Astrocyte (in vitro differentiated cells and primary cell): ENCODE data around the gene GSG1L. TPM values are rescaled to one million over a fixed set of nuclear protein-coding genes. Genes with fewer than 3 reads are reported as not detected.

Experiments used
- DNase-seq: peaks from one replicate; pipeline ENCODE4 v3.0.0-alpha.2; 2010; ENCODE audit warnings: low read depth
- FAIRE-seq: peaks from 2 replicates; lab custom pipeline; 2011; peaks lifted over from hg19 to GRCh38; lab: Jason Lieb, UNC
- H2AFZ ChIP-seq: 2 replicates; pipeline ENCODE4 v1.6.0; 2012; ENCODE audit warnings: low read depth, low read length, inconsistent platforms
- H3K27ac ChIP-seq: 2 replicates; pipeline ENCODE4 v1.5.1; 2011; ENCODE audit warnings: low read depth, low read length, inconsistent platforms
- H3K27me3 ChIP-seq: 2 replicates; pipeline ENCODE4 v1.6.0; 2011; ENCODE audit warnings: low read length, inconsistent platforms; ENCODE audit not compliant: insufficient read depth
- H3K36me3 ChIP-seq: 2 replicates; pipeline ENCODE4 v1.5.1; 2011; ENCODE audit warnings: low read length, inconsistent platforms; ENCODE audit not compliant: insufficient read depth
- H3K4me1 ChIP-seq: 2 replicates; pipeline ENCODE4 v1.5.1; 2011; ENCODE audit warnings: low read length, inconsistent platforms; ENCODE audit not compliant: insufficient read depth
- H3K4me2 ChIP-seq: 2 replicates; pipeline ENCODE4 v1.6.0; 2012; ENCODE audit warnings: low read length, inconsistent platforms
- H3K4me3 ChIP-seq: 2 replicates; pipeline ENCODE4 v1.5.1; 2011; ENCODE audit warnings: low read depth, mild to moderate bottlenecking, low read length, inconsistent platforms; ENCODE audit not compliant: insufficient read depth
- H3K79me2 ChIP-seq: 2 replicates; pipeline ENCODE4 v1.6.0; 2012; ENCODE audit warnings: mild to moderate bottlenecking, low read length, inconsistent platforms; ENCODE audit not compliant: insufficient read depth
- H3K9ac ChIP-seq: 2 replicates; pipeline ENCODE4 v1.6.0; 2012; ENCODE audit warnings: mild to moderate bottlenecking, low read length, inconsistent platforms
- H3K9me3 ChIP-seq: 2 replicates; pipeline ENCODE4 v1.5.1; 2012; ENCODE audit warnings: low read depth, mild to moderate bottlenecking, low read length, inconsistent platforms; ENCODE audit not compliant: insufficient read depth
- H4K20me1 ChIP-seq: 2 replicates; pipeline ENCODE4 v1.6.0; 2012; ENCODE audit warnings: low read length, inconsistent platforms; ENCODE audit not compliant: insufficient read depth
- H3K27ac Mint-ChIP-seq: one replicate; pipeline ENCODE4 v1.8.0; 2021; ENCODE audit warnings: mild to moderate bottlenecking, mixed read lengths; ENCODE audit not compliant: unreplicated experiment
- H3K27me3 Mint-ChIP-seq: one replicate; pipeline ENCODE4 v1.8.0; 2021; ENCODE audit warnings: low read depth, mixed read lengths; ENCODE audit not compliant: unreplicated experiment
- H3K36me3 Mint-ChIP-seq: one replicate; pipeline ENCODE4 v1.8.0; 2021; ENCODE audit warnings: low read depth, mixed read lengths; ENCODE audit not compliant: unreplicated experiment
- H3K4me1 Mint-ChIP-seq: one replicate; pipeline ENCODE4 v1.8.0; 2021; ENCODE audit warnings: low read depth, mixed read lengths; ENCODE audit not compliant: unreplicated experiment
- H3K4me3 Mint-ChIP-seq: one replicate; pipeline ENCODE4 v1.8.0; 2021; ENCODE audit warnings: mild to moderate bottlenecking, moderate library complexity, mixed read lengths; ENCODE audit not compliant: unreplicated experiment
- H3K9me3 Mint-ChIP-seq: one replicate; pipeline ENCODE4 v1.8.0; 2021; ENCODE audit warnings: mild to moderate bottlenecking, mixed read lengths; ENCODE audit not compliant: unreplicated experiment
- CTCF ChIP-seq: IDR thresholded peaks from 2 replicates; pipeline ENCODE4 v1.5.1; 2011; ENCODE audit warnings: low read depth, mild to moderate bottlenecking, inconsistent platforms, low read length, moderate library complexity; ENCODE audit not compliant: insufficient read depth
- EZH2 ChIP-seq: IDR thresholded peaks from 2 replicates; pipeline ENCODE4 v1.6.1; 2012; ENCODE audit warnings: mild to moderate bottlenecking, low read length, inconsistent platforms; ENCODE audit not compliant: insufficient read depth
- total RNA-seq: library from RNA; stranded (reverse); gene quantifications from 2 replicates; pipeline ENCODE4 v1.2.1, GENCODE V29; 2021

GSG1L gene
- total RNA-seq, 1 donor from 2014 or later = not detected

GRCh38 chr16:27805828-27806351 is 257.6 kb downstream of the GSG1L start:
- H3K9ac ChIP-seq = no peak overlapping the region
- H3K27me3 Mint-ChIP-seq = peaks cover 63% of the 10 kb centered on the region
- no peaks in the 10 kb centered on the region for H3K36me3 ChIP-seq
- no peak overlapping the region for H2AFZ ChIP-seq
- no peaks in the 10 kb centered on the region for H3K79me2 ChIP-seq
- FAIRE-seq (no peak), DNase-seq (no peak)
- no peak overlapping the region for H3K27ac ChIP-seq
- no peaks in the 10 kb centered on the region for H4K20me1 ChIP-seq
- H3K4me2 ChIP-seq = no peak overlapping the region
- peaks cover 1% of the 10 kb centered on the region for H3K27me3 ChIP-seq
- no peaks in the 10 kb centered on the region for H3K9me3 ChIP-seq
- no peak overlapping the region for H3K4me3 Mint-ChIP-seq
- TF ChIP-seq CTCF = no peak
- no peak for TF ChIP-seq EZH2
- H3K4me1 Mint-ChIP-seq = no peaks in the 10 kb centered on the region
- H3K4me3 ChIP-seq = no peak overlapping the region
- H3K27ac Mint-ChIP-seq = no peak overlapping the region
- peaks cover 7% of the 10 kb centered on the region for H3K9me3 Mint-ChIP-seq
- H3K4me1 ChIP-seq = no peaks in the 10 kb centered on the region
- H3K36me3 Mint-ChIP-seq = no peaks in the 10 kb centered on the region

GRCh38 chr16:27803775-27804549 is 259.6 kb downstream of the GSG1L start:
- TF ChIP-seq CTCF (no peak), EZH2 (no peak)
- no peaks in the 10 kb centered on the region for H4K20me1 ChIP-seq
- no peaks in the 10 kb centered on the region for H3K36me3 Mint-ChIP-seq
- peaks cover 64% of the 10 kb centered on the region for H3K27me3 Mint-ChIP-seq
- H3K4me2 ChIP-seq = no peak overlapping the region
- H3K27me3 ChIP-seq = peaks cover 4% of the 10 kb centered on the region
- no peak overlapping the region for H3K9ac ChIP-seq
- FAIRE-seq = no peak
- no peak overlapping the region for H3K4me3 Mint-ChIP-seq
- H3K27ac ChIP-seq = no peak overlapping the region
- no peaks in the 10 kb centered on the region for H3K79me2 ChIP-seq
- H3K4me3 ChIP-seq = no peak overlapping the region
- H3K4me1 ChIP-seq = no peaks in the 10 kb centered on the region
- H3K36me3 ChIP-seq = no peaks in the 10 kb centered on the region
- H3K9me3 Mint-ChIP-seq = peaks cover 3% of the 10 kb centered on the region
- no peak overlapping the region for H2AFZ ChIP-seq
- no peaks in the 10 kb centered on the region for H3K4me1 Mint-ChIP-seq
- DNase-seq = no peak
- H3K9me3 ChIP-seq = no peaks in the 10 kb centered on the region
- H3K27ac Mint-ChIP-seq = no peak overlapping the region
